NCI-H748 treated with DMSO at 0.1 percent for 48 hours (cell line): ENCODE data around the gene ADH6.
A peak's percentile ranks its signal among the peaks of the same experiment; 100 is the strongest.
"Not testable (repeated sequence)": the region's sequence is repeated elsewhere in the genome, so short reads cannot be mapped to it uniquely, and the experiment has no call there.

Experiments used
- DNase-seq: peaks from one replicate; lab custom pipeline; 2025; lab: John Stamatoyannopoulos, UW

Gene ADH6

DNA sequence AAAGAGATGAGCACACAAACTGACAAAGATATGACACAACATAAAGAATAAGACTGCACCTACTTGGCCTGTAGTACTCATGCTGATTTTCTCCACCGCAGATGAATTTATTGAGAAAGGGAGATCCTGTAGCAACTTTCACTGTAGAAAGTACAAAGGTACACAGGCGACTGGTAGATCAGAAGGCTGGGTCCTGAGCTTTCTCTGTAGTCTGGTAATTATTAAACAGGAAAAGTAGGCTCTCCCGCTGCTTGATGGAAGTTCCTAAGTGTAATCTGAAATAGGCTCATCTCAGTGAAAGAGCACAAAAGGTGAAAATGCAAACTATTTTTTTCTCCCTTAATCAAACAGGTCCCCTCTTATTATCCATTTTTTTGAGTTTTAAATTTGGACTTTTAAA lies at the start of gene ADH6:
ADH6 (minus strand) TSS at position 175 of the 400 bp plus-strand sequence; CDS start at position 81, 94 bp downstream.
- no peak for DNase-seq

DNA sequence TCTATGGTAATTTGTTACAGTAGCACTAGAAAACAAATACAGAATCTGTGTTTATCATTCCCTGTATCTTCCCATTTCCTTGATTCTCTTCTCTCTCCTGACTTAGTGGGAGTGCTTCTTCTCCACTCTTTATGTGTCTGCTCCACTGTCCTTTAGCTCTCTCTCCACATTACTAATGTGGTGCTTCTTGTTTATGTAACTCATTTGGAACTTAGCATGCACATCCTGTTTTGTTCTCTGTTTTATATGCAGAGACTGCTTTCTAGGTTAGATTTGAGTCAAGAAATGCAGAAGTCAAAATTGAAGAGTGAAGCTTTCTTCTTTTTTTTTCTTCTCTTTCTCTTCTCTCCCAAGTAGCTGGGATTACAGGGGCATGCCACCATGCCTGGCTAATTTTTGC lies 45.9 kb upstream of the ADH6 start:
- DNase-seq: no peak

DNA sequence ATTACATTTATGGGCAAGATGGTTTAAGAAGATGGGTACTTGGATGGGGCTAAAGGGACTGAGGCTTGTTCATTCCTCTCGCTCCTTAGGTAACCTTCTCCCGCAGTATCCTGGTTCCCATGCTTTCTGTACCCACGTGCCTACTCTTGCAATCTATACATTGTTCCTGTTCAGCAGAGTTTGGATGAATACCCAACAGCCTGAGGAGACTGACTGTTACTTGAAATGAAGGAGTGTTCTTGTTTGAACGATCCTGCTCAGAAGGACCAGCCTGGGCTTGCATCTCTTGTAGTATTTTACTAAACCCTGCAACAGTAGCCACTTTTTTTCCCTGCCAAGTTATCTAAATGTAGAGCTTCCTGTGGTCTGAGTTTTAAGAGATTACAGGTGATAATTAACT lies 33.7 kb upstream of the ADH6 start:
- DNase-seq: no peak

DNA sequence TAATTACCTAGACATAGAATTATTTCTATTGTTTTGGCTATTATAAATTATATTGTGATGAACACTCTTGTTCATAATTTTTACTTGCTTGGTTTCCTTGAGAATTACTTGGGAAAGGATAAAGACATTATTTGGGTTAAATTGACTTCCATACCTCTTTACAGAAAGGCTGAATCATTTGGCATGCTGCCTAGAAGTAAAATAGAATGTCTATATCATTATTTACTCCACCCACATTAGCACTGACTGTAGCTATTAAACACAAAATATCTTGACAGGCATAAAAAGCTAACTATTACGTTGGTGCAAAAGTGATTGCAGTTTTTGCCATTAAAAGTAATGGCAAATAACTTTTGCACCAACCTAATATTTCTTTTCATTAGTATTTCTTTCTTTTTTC lies 29.7 kb upstream of the ADH6 start:
- DNase-seq: peak; percentile 0

DNA sequence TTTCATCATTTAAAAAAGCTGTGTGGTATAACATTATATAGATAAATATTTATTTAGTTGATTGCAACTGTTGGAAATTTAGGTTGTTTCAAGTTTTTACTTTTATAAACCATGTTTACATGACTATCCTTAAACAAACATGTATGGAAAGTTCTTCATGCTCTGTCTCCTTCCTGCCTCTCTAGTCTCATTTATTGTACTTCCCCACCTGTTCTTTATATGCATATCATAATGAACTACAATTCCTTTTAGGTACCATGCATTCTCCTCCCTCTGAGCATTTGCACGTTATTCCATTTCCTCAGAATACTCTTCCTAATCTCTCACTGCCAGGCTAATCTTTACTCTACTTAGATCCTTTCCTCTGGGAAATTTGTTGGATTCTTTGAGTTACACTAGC lies 16.9 kb upstream of the ADH6 start:
- no peak for DNase-seq

DNA sequence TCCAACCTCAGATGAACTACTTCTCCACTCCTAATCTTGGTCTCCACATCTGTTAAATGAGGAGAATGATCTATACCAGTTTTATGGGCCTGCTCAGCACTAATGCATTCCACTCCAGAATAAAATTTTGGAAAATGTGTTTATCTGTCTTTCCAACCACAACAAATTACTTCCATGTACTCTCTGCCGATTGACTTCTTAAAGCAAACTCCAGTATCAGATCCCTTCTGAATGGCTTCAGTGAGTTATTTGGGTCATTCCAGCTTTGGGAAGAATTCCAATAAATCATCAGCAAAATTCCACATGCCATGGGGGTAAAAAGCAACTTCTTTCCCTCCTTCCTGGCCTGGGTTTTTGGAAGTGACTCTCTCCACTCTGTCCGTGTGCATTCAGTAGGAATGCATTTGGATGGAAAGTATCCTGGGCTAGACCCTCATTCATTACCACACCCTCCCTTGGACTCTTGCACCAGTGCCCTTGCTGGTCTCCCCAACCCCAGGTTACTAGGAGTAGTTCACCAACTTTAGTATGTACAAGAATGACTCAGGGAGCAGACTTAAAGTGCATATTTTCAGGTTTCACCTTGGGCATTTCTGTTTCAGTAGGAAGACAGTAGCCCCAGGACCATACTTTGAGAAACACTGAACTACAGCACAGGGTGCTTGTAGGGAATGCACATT lies 15.4 kb upstream of the ADH6 start:
- DNase-seq: no peak

DNA sequence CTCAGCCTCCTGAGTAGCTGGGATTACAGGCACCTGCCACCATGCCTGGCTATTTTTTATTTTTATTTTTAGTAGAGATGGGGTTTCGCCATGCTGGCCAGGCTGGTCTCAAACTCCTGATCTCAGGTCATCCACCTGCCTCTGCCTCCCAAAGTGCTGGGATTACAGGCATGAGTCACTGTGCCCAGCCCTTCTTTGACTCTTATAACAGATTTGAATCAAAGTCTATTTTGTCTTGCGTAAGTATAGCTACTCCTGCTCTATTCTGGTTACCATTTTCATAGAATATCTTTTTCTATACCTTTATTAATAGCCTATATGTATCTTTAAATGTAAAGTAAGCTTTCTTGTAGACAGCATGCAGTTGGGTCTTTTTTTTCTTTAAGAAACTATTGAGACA lies 14.4 kb upstream of the ADH6 start:
- DNase-seq: not testable (repeated sequence)

DNA sequence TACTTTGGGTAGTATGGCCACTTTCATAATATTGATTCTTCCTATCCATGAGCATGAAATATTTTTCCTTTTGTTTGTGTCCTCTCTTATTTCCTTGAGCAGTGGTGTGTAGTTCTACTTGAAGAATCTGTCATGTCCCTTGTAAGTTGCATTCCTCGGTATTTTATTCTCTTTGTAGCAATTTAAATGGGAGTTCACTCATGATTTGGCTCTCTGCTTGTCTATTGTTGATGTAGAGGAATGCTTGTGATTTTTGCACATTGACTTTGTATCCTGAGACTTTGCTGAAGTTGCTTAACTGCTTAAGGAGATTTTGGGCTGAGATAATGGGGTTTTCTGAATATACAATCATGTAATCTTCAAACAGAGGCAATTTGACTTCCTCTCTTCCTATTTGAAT lies 9.7 kb upstream of the ADH6 start:
- not testable (repeated sequence) for DNase-seq

DNA sequence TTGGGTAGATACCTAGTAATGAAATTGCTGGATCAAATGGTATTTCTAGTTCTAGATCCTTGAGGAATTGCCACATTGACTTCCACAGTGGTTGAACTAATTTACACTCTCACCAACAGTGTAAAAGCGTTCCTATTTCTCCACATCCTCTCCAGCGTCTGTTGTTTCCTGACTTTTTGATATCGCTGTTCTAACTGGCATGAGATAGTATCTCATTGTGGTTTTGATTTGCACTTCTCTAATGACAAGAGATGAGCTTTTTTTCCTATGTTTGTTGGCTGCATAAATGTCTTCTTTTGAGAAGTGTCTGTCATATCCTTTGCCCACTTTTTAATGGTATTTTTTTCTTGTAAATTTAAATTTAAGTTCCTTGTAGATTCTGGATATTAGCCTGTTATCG lies 8.6 kb upstream of the ADH6 start:
- DNase-seq: not testable (repeated sequence)

DNA sequence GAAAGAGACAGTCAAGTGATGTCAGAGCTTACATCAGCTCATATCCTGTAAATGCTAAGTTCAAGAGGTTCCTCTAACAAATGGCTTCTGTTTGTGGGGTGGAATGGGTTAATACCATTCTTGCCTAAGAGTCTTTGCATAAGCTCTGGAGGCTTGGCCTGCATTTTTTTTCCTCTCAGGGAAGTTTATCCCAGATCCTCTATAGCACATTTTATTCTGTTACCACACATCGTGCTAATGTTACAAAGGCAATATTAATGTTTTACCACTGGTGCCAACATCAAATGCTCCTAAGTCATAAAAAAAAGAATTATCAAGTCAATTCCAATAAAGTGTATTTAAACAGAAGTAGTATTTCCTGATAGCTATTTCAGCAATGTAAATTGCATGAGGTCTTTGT lies 2.9 kb upstream of the ADH6 start:
- DNase-seq: no peak

DNA sequence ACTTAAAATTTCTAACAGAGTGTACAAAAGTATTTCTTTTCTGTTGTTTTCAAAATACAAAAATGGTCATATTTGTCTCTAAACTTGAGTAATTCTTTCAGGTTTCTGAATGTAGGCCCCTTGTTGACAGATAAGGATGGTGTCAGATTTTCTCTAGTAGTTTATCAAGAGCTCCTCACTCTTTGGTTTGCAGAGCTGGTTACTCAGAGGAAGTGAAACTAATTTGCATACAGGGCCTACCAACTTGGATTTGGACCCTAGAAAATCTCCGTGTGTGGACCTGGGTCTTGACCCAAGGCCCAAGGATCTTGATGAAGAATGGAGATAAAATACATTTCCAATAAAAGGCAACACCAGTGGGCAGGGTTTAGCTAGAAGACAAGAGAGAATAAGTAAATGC lies 433 bp upstream of the ADH6 start:
- no peak for DNase-seq

DNA sequence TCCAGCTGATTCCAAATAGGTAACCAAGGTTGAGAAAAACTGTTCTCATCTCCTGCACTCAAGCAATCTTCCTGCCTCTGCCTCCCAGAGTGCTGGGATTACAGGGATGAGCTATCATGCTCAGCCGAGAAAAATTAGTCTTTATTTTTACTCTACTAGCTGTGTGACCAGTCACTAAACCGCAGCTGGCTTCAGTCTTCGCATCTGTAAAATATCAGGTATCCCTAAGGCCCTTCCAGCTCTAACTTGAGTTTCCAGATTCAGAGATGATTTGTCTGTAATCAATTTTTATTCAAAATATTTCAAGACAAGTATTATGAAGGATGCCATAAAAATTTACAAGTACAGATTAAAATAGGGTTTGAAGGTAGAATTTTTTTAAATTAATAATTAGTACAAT lies 3.5 kb downstream of the ADH6 start:
- DNase-seq: no peak

DNA sequence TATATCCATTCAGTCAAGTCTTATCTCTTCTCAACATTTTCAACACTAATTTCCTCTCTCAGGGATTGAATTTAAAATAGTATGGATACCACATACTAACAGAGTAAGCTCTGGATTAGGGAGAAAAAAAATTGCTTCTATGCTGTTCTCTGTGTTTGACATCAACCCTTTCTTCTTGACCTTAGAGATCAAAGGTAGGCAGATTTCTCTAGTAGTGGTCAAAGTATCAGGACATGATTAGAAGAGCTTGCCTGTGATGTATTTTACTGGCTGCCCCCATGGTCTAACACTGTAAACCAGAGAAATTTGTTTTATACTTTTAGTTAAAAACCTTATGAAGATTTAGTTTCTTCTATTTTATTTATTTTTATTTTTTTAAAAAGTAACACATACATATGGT lies 8.3 kb downstream of the ADH6 start:
- no peak for DNase-seq

DNA sequence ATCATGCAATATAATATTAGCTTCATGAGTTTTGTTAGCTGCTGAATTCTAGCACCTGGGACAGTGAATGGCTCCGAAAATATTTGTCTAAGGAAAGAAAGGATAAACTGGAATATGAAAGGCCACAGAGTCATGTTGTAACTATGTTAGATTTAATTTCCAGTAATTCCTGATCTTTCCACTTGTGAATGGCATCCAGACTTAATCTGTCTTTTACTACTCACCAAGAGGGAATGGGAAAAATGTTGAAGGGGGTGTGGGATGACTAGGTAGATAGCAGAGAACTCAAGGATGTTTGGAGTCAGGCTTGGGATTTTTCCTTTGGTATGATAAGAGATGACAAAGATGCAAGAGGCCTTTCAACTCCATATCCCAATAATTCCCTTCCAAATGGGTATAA lies 9.4 kb downstream of the ADH6 start:
- DNase-seq: no peak

DNA sequence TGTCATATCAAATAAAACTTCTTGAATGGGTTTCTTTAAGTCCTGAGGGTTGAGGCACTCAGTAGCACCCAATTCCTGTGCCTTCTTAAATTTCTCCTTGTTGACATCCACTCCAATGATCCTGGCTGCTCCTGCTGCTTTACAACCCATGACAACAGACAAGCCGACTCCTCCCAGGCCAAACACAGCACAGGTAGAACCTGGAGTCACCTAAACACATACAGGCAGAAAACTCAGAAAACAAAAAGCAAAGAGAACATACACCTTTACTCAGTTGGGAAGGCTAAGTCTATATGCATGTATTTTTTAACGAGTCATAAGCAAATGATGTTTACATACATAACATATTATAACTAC lies 10.3 kb downstream of the ADH6 start:
- DNase-seq: no peak

DNA sequence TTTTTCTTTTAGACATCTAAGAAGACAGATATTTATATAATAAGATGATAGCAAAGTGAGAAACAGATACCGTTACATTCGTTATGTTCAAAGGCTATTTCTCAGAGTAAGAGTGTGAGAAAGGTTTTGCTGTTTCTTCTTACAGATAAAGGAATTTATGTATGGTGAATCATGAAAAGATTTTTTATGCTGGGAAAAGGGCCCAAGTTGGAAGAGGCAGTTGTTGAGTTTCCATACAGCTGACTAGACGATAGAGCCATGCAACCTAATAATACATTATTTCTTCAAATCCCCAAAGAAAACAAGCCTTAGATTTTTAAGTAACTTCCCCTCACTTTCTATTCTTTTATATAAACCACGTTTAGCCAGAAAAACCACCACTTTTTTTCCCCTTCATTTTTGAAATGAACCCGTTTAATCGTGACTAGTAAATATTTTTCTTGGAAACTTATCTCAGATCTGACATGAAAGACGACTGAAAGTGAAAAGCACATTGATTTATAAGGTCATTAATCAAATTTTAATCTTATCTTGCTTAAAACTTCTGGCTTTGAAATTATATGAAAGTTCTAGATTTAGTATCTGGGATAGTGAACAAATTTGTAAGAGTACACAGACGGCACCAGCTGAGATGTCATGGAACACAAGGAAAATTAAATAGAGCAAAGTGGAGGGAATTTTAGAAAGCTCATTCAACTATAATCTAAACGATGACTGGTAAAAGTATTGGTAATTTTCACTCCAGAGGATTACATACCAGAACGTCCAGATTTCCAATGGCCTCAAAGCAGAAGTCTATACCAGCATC lies 10.9 kb downstream of the ADH6 start:
- DNase-seq: no peak

DNA sequence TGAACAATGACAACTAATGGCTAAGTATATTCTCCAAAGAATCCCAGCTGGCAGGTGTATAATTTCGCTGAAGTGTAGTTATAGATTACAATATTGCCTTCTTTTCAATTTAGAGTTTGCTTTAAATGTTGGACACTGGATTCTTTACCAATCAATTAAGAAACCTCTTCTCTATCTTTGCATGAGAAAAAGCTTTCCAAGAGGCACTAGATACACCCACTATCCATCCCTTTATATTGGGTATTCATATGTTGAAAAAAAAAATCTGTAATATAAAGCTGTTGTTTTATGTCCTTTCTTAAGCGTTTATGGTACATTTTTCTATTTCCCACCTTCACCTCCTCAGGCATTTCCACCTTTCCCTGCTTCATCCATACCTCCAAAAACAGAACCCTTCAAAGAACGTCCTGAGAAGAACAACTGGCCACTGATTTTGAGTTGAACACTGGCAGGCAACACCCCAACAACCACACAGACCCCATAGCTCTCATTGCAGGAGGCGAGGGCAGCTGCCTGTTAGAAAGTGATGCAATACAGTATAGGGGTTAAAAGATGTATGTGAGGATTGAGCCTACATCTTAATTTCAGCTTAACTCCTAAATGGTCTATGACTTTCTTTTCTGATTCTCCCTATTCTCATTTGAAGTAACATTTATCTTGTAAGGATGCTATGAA lies 11.8 kb downstream of the ADH6 start:
- no peak for DNase-seq

DNA sequence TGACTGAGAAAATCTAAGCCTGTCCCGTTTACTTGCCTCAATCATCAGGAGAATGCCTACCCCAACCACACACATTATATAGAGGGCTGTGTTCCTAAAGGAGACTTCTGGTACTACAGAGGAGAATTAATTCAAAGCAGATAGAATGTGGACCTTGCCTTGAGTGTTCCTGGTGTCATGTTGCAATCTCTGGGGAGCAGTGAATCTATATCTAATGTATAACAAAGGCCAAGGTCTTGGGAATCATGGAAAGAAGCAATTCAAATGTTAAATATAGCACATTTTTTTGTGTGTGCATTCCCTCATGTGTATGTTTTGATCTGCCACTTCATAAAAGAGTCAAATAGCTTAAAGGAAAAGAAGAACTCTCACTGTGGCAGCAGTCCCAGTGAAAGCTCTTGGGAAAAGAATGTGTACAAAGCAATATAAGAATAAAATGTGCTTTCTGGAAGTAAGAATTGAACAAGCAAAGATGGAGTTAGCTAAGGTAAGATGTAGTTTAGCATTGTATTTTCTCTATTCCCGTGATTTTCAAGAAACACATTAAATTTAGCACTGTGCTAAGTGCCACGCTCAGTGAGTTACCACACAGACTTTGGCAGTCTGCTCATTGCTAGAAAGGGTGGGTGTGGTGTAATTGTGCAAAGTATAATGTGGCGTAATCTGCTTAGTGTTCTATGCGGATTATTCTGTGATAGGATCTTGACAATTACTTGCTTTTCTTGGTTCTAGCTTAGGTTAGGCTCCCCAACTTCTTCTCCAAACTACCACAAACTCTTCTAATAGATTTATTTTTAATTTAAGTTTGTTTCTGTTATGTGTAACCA lies 13.7 kb downstream of the ADH6 start:
- no peak for DNase-seq

DNA sequence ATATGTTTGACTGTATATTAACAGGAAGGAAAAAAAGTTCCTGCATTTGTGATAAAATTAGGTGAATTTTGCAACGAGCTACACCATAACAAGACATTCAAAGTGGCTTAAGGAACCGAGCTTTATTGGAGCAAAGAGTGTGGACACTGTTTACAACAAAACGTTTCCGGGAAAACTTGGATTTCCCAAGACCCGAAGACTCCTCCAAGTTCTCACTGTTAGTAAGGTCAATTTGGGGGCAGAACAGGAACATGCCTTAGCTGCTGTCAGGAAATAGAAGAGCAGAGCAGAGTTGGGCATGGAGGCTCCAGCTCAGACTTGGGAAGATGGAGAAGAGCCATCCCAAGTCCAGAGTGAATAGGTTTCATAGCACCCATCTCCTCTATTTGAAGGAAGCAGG lies 16.5 kb downstream of the ADH6 start:
- DNase-seq: no peak

DNA sequence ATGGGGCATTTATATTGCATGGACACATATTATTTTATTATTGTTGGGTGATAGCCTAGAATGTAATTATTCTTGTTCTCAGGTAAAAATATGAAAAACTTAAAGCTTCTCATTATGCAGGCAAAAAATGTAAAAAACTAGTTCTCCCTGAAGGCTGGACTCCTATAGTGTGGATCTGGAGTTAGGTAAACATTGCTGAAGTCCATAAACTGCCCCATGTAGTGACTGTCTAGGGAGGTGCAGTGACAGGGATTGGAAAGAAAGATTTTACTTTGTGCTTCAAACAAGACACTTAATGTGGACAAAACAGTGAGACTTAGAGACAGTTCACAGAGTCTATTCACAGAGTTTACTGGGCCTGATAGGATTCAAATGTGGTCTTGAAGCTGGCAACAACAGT lies 17.0 kb downstream of the ADH6 start:
- DNase-seq: no peak

DNA sequence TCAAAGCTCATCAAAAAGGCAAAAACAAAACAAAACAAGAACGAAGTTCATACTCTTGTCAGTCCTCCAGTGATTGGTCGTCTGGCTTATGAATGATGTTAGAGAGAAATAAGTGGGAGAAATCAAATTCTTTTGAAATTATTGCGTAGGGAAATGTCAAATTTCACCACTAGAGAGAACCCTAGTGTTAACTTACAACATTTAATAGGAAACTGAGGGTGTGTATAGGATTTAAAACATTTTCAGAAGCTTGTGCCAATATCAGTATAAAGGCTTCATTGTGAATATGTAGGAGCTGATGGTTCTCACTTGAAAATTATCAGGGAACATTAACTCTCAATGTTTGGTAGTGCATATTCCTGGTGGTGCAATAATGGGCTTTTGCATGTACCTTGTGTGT lies 17.4 kb downstream of the ADH6 start:
- DNase-seq: no peak

DNA sequence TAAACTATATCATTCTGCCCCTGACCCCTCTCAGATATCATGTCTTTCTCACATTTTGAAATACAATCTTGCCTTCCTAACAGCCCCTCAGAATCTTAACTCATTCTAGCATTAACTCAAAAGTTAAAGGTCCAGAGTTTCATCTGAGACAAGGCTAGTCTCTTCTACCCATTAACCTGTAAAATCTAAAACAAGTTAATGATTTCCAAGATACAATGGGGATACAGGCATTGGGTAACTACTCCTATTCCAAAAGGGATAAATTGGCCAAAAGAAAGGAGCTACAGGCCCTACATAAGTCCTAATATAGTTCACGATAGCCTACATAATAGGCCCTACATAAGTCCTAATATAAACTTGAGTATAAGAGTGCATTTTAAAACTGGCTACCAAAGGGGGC lies 18.9 kb downstream of the ADH6 start:
- no peak for DNase-seq
